Colonic mucosa (tissue), 4 donors: Measurements from ENCODE around the gene ARL15. TPM values are rescaled to one million over a fixed set of nuclear protein-coding genes. Genes with fewer than 3 reads are reported as not detected.

Experiments
- DNase-seq: peaks from one replicate; pipeline ENCODE4 v3.0.0-alpha.2; 2020
- H3K27ac ChIP-seq: fragments of 200-600 bp; one replicate; pipeline ENCODE4 v1.8.0; 2021
- H3K27me3 ChIP-seq: fragments of 200-600 bp; one replicate; pipeline ENCODE4 v1.8.0; 2021
- H3K36me3 ChIP-seq: fragments of 200-600 bp; one replicate; pipeline ENCODE4 v1.8.0; 2021
- H3K4me1 ChIP-seq: fragments of 200-600 bp; one replicate; pipeline ENCODE4 v1.8.0; 2021; ENCODE audit warnings: mild to moderate bottlenecking
- H3K4me3 ChIP-seq: fragments of 200-600 bp; one replicate; pipeline ENCODE4 v1.8.0; 2021
- H3K9ac ChIP-seq, 2 donors: one replicate each; pipeline ENCODE4 v1.7.0; 2013; ENCODE audit warnings: control low read depth in 2 of 2, low read depth in 2 of 2, low read length in 2 of 2
- H3K9me3 ChIP-seq: fragments of 200-600 bp; one replicate; pipeline ENCODE4 v1.8.0; 2021
- intact Hi-C: fragments of 100-400 bp; cut with DNase I; formaldehyde crosslinking; loops from one replicate; pipeline ENCODE4 v1.14.1; 2022
- total RNA-seq, 2 donors: library from RNA; stranded (reverse); fragmentation: NEBNext Ultra II Directional in 1 of 2; extraction: Animal tissue kit (Norgen Biotek cat#: 25700) in 1 of 2; gene quantifications; one replicate each; pipeline ENCODE4 v1.2.1, GENCODE V29; 2021
- TF ChIP-seq, protein P1 (sequence below): fragments of 200-600 bp; IDR thresholded peaks from one replicate; pipeline ENCODE4 v1.8.0; 2022; ENCODE audit warnings: antibody characterized with exemption, mild to moderate bottlenecking
- donor health status: healthy.
- donor health status: DM: no; HTN: no; CAD: no.
- donor health status: DM: no; HTN: no; CAD: no.

The ARL15 gene
- total RNA-seq, 2 donors from 2014 or later: 18.4 to 35.1 TPM

DNA sequence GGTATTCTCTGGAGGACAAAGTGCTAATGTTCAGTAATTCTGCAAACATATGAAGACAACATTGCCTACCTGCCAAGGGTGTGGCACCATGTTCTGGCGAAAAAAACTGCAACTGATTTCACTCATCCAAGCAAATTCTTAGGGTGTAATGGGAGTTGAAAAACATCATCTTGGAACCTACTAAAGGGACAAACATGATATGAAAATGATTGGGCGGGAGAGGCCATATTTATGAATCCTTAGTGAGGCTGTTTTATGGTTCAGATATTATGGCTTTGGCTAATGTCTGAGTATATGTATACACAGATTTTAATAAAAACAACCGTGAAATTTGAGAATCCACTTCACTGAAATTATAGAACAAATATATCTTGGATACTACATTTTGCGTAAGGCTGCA lies 225.7 kb downstream of the ARL15 start:
- no peaks in the 10 kb centered on the region for H3K36me3 ChIP-seq
- TF ChIP-seq, protein P1, sequence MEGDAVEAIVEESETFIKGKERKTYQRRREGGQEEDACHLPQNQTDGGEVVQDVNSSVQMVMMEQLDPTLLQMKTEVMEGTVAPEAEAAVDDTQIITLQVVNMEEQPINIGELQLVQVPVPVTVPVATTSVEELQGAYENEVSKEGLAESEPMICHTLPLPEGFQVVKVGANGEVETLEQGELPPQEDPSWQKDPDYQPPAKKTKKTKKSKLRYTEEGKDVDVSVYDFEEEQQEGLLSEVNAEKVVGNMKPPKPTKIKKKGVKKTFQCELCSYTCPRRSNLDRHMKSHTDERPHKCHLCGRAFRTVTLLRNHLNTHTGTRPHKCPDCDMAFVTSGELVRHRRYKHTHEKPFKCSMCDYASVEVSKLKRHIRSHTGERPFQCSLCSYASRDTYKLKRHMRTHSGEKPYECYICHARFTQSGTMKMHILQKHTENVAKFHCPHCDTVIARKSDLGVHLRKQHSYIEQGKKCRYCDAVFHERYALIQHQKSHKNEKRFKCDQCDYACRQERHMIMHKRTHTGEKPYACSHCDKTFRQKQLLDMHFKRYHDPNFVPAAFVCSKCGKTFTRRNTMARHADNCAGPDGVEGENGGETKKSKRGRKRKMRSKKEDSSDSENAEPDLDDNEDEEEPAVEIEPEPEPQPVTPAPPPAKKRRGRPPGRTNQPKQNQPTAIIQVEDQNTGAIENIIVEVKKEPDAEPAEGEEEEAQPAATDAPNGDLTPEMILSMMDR: no peak
- H3K27me3 ChIP-seq: no peaks in the 10 kb centered on the region
- intact Hi-C loops: no loop called here
- H3K9ac ChIP-seq: no peak overlapping the region
- no peaks in the 10 kb centered on the region for H3K4me1 ChIP-seq
- H3K4me3 ChIP-seq: no peak overlapping the region
- DNase-seq: no peak
- H3K9me3 ChIP-seq: no peaks in the 10 kb centered on the region
- no peak overlapping the region for H3K27ac ChIP-seq

DNA sequence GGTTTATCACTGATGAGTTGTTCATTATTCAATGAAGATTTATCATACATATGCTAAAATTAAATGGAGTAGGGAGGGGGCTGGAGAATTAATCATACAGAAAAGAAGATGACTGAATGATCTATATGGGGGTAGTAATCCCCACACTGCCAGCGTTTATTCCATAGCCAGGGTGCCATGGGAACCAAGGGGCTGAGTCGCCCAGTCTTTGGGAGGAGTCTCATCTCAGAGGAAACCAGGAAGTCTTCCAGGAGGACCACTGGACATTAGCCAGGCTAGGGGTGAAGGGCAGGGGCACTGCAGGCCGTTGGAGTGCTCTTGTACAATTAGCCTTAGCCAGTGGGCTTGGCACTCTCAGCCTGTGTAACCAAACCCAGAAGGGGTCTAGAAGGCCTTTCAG lies 226.5 kb downstream of the ARL15 start:
- no peaks in the 10 kb centered on the region for H3K4me1 ChIP-seq
- no peak overlapping the region for H3K27ac ChIP-seq
- H3K27me3 ChIP-seq: no peaks in the 10 kb centered on the region
- intact Hi-C loops: no loop called here
- H3K9me3 ChIP-seq: no peaks in the 10 kb centered on the region
- TF ChIP-seq, protein P1: no peak
- H3K36me3 ChIP-seq: no peaks in the 10 kb centered on the region
- H3K9ac ChIP-seq: no peak overlapping the region
- no peak overlapping the region for H3K4me3 ChIP-seq
- DNase-seq: no peak

DNA sequence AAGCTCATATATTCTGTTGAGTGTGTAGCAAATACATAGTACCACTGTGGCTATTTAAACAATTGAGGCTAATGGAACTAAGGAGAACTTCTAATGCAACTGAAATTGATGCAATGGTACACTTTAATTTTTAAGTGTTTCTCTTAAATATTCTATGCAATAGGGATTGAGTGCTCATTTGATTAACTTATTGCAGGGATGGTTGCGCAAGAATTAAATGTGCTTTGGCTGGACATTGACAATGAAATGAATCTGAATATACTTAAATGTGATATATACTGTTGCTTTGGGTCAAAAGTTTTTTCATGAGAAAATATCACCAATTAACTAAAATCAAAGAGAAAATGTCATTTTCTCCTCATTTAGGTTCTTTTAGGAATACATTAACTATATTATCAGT lies 227.1 kb downstream of the ARL15 start:
- no peak overlapping the region for H3K4me3 ChIP-seq
- H3K9ac ChIP-seq: no peak overlapping the region
- no peaks in the 10 kb centered on the region for H3K9me3 ChIP-seq
- TF ChIP-seq, protein P1: no peak
- H3K27ac ChIP-seq: no peak overlapping the region
- H3K36me3 ChIP-seq: no peaks in the 10 kb centered on the region
- H3K27me3 ChIP-seq: no peaks in the 10 kb centered on the region
- intact Hi-C loops: no loop called here
- no peak for DNase-seq
- H3K4me1 ChIP-seq: no peaks in the 10 kb centered on the region

DNA sequence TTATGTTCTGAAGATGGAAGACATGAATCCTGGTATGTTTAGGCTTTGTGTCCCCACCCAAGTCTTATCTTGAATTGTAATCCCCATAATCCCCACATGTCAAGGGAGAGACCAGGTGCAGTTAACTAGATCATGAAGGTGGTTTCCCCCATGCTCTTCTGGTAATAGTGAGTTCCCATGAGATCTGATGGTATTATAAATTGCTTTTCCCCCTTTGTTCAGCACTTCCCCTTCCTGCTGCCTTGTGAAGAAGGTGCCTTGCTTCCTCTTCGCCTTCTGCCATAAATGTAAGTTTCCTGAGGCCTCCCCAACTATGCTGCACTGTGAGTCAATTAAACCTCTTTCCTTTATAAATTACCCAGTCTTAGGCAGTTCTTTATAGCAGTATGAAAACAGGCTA lies 229.0 kb downstream of the ARL15 start:
- no peak for DNase-seq
- TF ChIP-seq, protein P1: no peak
- H3K9me3 ChIP-seq: no peaks in the 10 kb centered on the region
- no peak overlapping the region for H3K9ac ChIP-seq
- intact Hi-C loops: no loop called here
- H3K27me3 ChIP-seq: no peaks in the 10 kb centered on the region
- no peaks in the 10 kb centered on the region for H3K36me3 ChIP-seq
- no peaks in the 10 kb centered on the region for H3K4me1 ChIP-seq
- H3K4me3 ChIP-seq: no peak overlapping the region
- no peak overlapping the region for H3K27ac ChIP-seq

DNA sequence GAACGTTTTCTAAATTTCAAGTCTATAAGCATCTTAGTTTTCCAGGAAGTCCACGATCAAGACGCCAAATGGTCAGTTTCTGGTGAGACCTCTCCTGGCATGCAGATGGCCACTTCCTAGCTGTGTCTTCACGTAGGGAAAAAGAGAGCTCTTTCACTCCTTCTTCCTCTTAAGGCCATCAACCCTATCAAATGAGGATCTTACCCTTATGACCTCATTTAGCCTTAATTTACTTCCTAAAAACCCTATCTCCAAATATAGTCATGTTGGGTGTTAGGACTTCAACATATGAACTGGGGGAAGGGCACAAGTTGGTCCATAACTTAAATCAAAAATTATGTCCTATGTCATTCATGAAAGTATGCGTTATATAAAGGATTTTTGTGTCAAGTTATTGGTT lies 229.5 kb downstream of the ARL15 start:
- Histone ChIP-seq H3K9ac (no peak overlapping the region), H3K4me1 (no peaks in the 10 kb centered on the region), H3K27me3 (no peaks in the 10 kb centered on the region), H3K4me3 (no peak overlapping the region), H3K36me3 (no peaks in the 10 kb centered on the region), H3K27ac (no peak overlapping the region), H3K9me3 (no peaks in the 10 kb centered on the region)
- no peak for DNase-seq
- TF ChIP-seq, protein P1: no peak
- intact Hi-C loops: no loop called here

DNA sequence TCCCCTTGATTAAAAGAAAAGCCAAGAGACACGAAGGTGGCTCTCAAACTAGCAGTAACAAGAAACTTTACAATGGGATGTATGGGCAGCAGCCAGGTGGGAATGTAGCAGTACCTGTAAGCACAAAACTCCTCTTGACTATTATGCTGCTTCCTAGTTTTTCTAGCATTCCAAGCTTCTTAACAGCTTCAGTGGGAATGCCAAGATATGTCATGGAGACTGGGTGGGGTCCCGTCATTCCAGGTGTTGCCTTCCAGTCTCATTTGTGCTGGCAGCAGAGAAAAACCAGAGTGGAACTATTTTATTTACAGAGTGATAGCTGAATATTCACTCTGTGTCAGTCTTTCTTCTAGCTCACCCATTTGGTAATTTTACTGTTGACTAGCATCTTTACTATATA lies 236.6 kb downstream of the ARL15 start:
- TF ChIP-seq, protein P1: no peak
- DNase-seq: no peak
- Histone ChIP-seq H3K36me3 (no peaks in the 10 kb centered on the region), H3K9me3 (no peaks in the 10 kb centered on the region), H3K27ac (no peak overlapping the region), H3K4me3 (no peak overlapping the region), H3K27me3 (no peaks in the 10 kb centered on the region), H3K9ac (no peak overlapping the region), H3K4me1 (no peaks in the 10 kb centered on the region)
- intact Hi-C loops: no loop called here
